ENCODE data around the gene GEN1.

Gene GEN1

GRCh38 chr2:17788773-17789172 is 34.8 kb downstream of the GEN1 start:
- H3K9ac ChIP-seq (ENCODE audit: low read length) = no peak overlapping the region
- TF ChIP-seq CTCF (IDR thresholded peaks at IDR 0.05; ENCODE audit: low read length) (no peak), EZH2 (IDR thresholded peaks at IDR 0.05; ENCODE audit: borderline replicate concordance, low read length) (no peak)
- no peak overlapping the region for H2AFZ ChIP-seq (ENCODE audit: low read length)

GRCh38 chr2:17790536-17790935 is 36.6 kb downstream of the GEN1 start:
- Histone ChIP-seq H3K27ac (ENCODE audit: low read depth, low read length, poor library complexity, severe bottlenecking) (no peak overlapping the region), H4K20me1 (ENCODE audit: insufficient read depth, low read length) (no peaks in the 10 kb centered on the region), H3K9ac (ENCODE audit: low read length) (no peak overlapping the region), H3K4me1 (ENCODE audit: insufficient read depth, low read length, severe bottlenecking) (no peaks in the 10 kb centered on the region), H3K27me3 (ENCODE audit: insufficient read depth, low read length) (no peaks in the 10 kb centered on the region), H3K9me2 (ENCODE audit: low read depth, low read length) (no peaks in the 10 kb centered on the region), H3K4me2 (ENCODE audit: low read length) (no peak overlapping the region), H3K9me3 (ENCODE audit: low read length) (no peaks in the 10 kb centered on the region), H3K36me3 (ENCODE audit: insufficient read depth, low read length) (no peaks in the 10 kb centered on the region), H3K79me2 (ENCODE audit: insufficient read depth, low read length) (no peaks in the 10 kb centered on the region), H2AFZ (ENCODE audit: low read length) (no peak overlapping the region), H3K4me3 (ENCODE audit: low read depth, low read length, poor library complexity, severe bottlenecking) (no peak overlapping the region), H3F3A (ENCODE audit: insufficient read depth, low read length) (no peaks in the 10 kb centered on the region)
- TF ChIP-seq CTCF (IDR thresholded peaks at IDR 0.05; ENCODE audit: low read length) = no peak
- TF ChIP-seq EZH2 (IDR thresholded peaks at IDR 0.05; ENCODE audit: borderline replicate concordance, low read length) = no peak

More at GRCh38 chr2:17788773-17789172, 34.8 kb downstream of the GEN1 start:
- H3K4me2 ChIP-seq (ENCODE audit: low read length) = no peak overlapping the region
- H3K27ac ChIP-seq (ENCODE audit: low read depth, low read length, poor library complexity, severe bottlenecking) = no peak overlapping the region
- no peaks in the 10 kb centered on the region for H3F3A ChIP-seq (ENCODE audit: insufficient read depth, low read length)
- no peaks in the 10 kb centered on the region for H3K36me3 ChIP-seq (ENCODE audit: insufficient read depth, low read length)
- H3K4me3 ChIP-seq (ENCODE audit: low read depth, low read length, poor library complexity, severe bottlenecking) = no peak overlapping the region
- H3K27me3 ChIP-seq (ENCODE audit: insufficient read depth, low read length) = no peaks in the 10 kb centered on the region
- no peaks in the 10 kb centered on the region for H3K9me3 ChIP-seq (ENCODE audit: low read length)
- no peaks in the 10 kb centered on the region for H3K4me1 ChIP-seq (ENCODE audit: insufficient read depth, low read length, severe bottlenecking)
- no peaks in the 10 kb centered on the region for H3K79me2 ChIP-seq (ENCODE audit: insufficient read depth, low read length)
- no peaks in the 10 kb centered on the region for H3K9me2 ChIP-seq (ENCODE audit: low read depth, low read length)
- H4K20me1 ChIP-seq (ENCODE audit: insufficient read depth, low read length) = no peaks in the 10 kb centered on the region

- H3K27ac ChIP-seq (ENCODE audit: low read depth, low read length, poor library complexity, severe bottlenecking) = no peak overlapping the region
- H3K4me2 ChIP-seq (ENCODE audit: low read length) = no peak overlapping the region
- H3K9ac ChIP-seq (ENCODE audit: low read length) = no peak overlapping the region
Measured at GRCh38 chr2:17791121-17791816, 37.3 kb downstream of the GEN1 start.

More at GRCh38 chr2:17791121-17791816, 37.3 kb downstream of the GEN1 start:
- H3K4me1 ChIP-seq (ENCODE audit: insufficient read depth, low read length, severe bottlenecking) = no peaks in the 10 kb centered on the region
- no peaks in the 10 kb centered on the region for H3K9me3 ChIP-seq (ENCODE audit: low read length)
- H3K36me3 ChIP-seq (ENCODE audit: insufficient read depth, low read length) = no peaks in the 10 kb centered on the region
- 0 out of 2 replicates have a peak, but pooled peaks cover 3% of the 10 kb centered on the region for H3K27me3 ChIP-seq (ENCODE audit: insufficient read depth, low read length)
- no peaks in the 10 kb centered on the region for H3K9me2 ChIP-seq (ENCODE audit: low read depth, low read length)
- no peak for TF ChIP-seq CTCF (IDR thresholded peaks at IDR 0.05; ENCODE audit: low read length)
- no peak for TF ChIP-seq EZH2 (IDR thresholded peaks at IDR 0.05; ENCODE audit: borderline replicate concordance, low read length)
- no peaks in the 10 kb centered on the region for H4K20me1 ChIP-seq (ENCODE audit: insufficient read depth, low read length)
- no peaks in the 10 kb centered on the region for H3K79me2 ChIP-seq (ENCODE audit: insufficient read depth, low read length)
- H2AFZ ChIP-seq (ENCODE audit: low read length) = no peak overlapping the region
- H3F3A ChIP-seq (ENCODE audit: insufficient read depth, low read length) = no peaks in the 10 kb centered on the region
- H3K4me3 ChIP-seq (ENCODE audit: low read depth, low read length, poor library complexity, severe bottlenecking) = no peak overlapping the region

Data from OCI-LY1 (cell line).